Heart right ventricle (tissue), 16 donors: Measurements from ENCODE around the gene SMIM5. TPM values are rescaled to one million over a fixed set of nuclear protein-coding genes. Genes with fewer than 3 reads are reported as not detected.

Source experiments
- ATAC-seq, 8 donors: fragments of 200-7000 bp; cut with Tn5 transposase; one replicate each; pipeline ENCODE4 v1.9.1; 2020; ENCODE audit warnings: mild to moderate bottlenecking in 8 of 8, moderate library complexity in 8 of 8, moderate number of reproducible peaks in 1 of 8
- DNase-seq, 2 donors: peaks; one replicate each; pipeline ENCODE4 v3.0.0-alpha.2; 2020
- H3K27ac ChIP-seq, 10 donors: fragments of 200-600 bp; sonication (generic) in 2 of 10; one replicate each; pipeline versions ENCODE4 v1.5.0 to v1.8.0; 2020 to 2022; ENCODE audit warnings: mild to moderate bottlenecking in 3 of 10
- H3K27me3 ChIP-seq, 7 donors: fragments of 200-600 bp; one replicate each; pipeline ENCODE4 v1.8.0; 2021 to 2022; ENCODE audit warnings: mild to moderate bottlenecking in 2 of 7
- H3K36me3 ChIP-seq, 9 donors: fragments of 200-600 bp; sonication (generic) in 1 of 9; one replicate each; pipeline versions ENCODE4 v1.5.0 to v1.8.0; 2020 to 2022; ENCODE audit warnings: mild to moderate bottlenecking in 2 of 9
- H3K4me1 ChIP-seq, 9 donors: fragments of 200-600 bp; sonication (generic) in 1 of 9; one replicate each; pipeline versions ENCODE4 v1.5.0 to v1.8.0; 2020 to 2022; ENCODE audit warnings: mild to moderate bottlenecking in 4 of 9
- H3K4me3 ChIP-seq, 10 donors: fragments of 200-600 bp; sonication (generic) in 2 of 10; one replicate each; pipeline versions ENCODE4 v1.5.0 to v1.8.0; 2020 to 2022; ENCODE audit warnings: mild to moderate bottlenecking in 7 of 10, moderate library complexity in 2 of 10
- H3K9me3 ChIP-seq, 11 donors: fragments of 200-600 bp in 10 of 11; sonication (generic) in 2 of 11; one replicate each; pipeline versions ENCODE4 v1.5.0 to v1.8.0; 2013 to 2022; ENCODE audit warnings: mild to moderate bottlenecking in 2 of 11, control low read depth in 1 of 11, moderate library complexity in 1 of 11
- WGBS, 2 donors: extraction: QIAGEN DNeasy Blood & Tissue Kit; methylation state at CpG; one replicate each; pipeline ENCODE4 v1.1.7; 2013; ENCODE audit warnings: inconsistent platforms in 1 of 2; 5-methylcytosine and 5-hydroxymethylcytosine counted together
- intact Hi-C, 10 donors: fragments of 100-400 bp; cut with DNase I; formaldehyde crosslinking; loops; one replicate each; pipeline versions ENCODE4 v1.11.1 to v1.14.2; 2022
- polyA plus RNA-seq, 2 donors: library from polyadenylated mRNA; stranded (reverse); fragments of 200-250 nt; gene quantifications; one replicate each; pipeline ENCODE4 v1.2.3, GENCODE V29; 2013
- total RNA-seq, 10 donors: library from RNA; stranded (reverse); fragmentation: NEBNext Ultra II Directional in 3 of 10; extraction: Animal tissue kit (Norgen Biotek cat#: 25700) in 3 of 10; gene quantifications; one replicate each; pipeline versions ENCODE4 v1.2.1 to v1.2.4, GENCODE V29; 2021 to 2023
- TF ChIP-seq, protein P1 (sequence below), 9 donors: fragments of 200-600 bp; sonication (generic) in 2 of 9; IDR thresholded peaks; one replicate each; pipeline versions ENCODE4 v1.5.0 to v1.8.0; 2021 to 2022; ENCODE audit warnings: antibody characterized with exemption in 9 of 9, mild to moderate bottlenecking in 5 of 9, moderate library complexity in 1 of 9
- donor health status: Arrhythmogenic right ventricular cardiomyopathy.
- donor health status: ischemic (EF 13 %, LVEDD 7.1; RV severe dilation, severe dysfunction).
- donor health status: healthy with polysubstance abuse.
- donor health status: DM: no; HTN: yes; CAD: no.
- donor health status: DM: no; HTN: no; CAD: no.
- donor health status: ischemic (EF 25% LVEDD 6.9; RV normal size, moderate dysfunction).
- donor health status: ischemic (EF 25% LVEDD 5.7; RV mildly dilated, moderate dysfunction).
- donor health status: healthy.
- donor health status: DM: yes; HTN: yes; CAD: no.
- donor health status: Ischemic cardiomyopathy.
- donor health status: ischemic (EF 35%, LVEDD 5.7; RV mildly dilated, moderate dysfunction).
- donor health status: nonischemic (EF 11% LVEDD 7.7; RV severe dilation, severe dysfunction).
- donor health status: DM: yes; HTN: yes; CAD: no.
- donor health status: PGD.
- donor health status: ischemic (EF 29% LVEDD 5.4; RV normal size, mild dysfunction).
- donor health status: nonischemic (EF 23%, LVEDD 6.1; RV moderate dilation, normal function).

Gene SMIM5
- total and polyA plus RNA-seq, 12 donors = 1.9 to 19.2 (median 6.5) TPM

DNA sequence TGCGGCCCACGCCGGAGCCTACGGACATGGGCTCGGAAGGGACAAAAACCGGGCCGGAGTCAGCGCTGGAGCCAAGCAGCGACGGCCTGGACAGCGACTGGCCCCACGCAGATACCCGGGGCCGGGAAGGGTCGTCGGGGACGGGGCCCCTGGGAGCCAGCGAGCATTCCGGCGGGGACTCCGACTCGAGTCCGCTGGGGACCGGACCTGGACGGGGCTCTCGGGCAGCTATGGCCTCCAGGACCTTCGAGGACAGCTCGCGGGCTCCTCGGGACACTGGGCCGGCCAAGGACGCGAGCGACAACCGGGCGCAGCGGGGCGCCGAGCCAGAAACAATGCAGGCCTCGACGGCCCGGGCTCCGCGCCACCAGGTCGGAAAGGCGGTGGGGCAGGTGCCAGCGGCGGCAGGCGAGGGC, 44.6 kb upstream of the SMIM5 start:
- ATAC-seq (peak in 7 of 8 donors; percentile 0 to 21 (median 7)), DNase-seq (peak; percentile 33 to 67)
- peaks cover 0 to 18% (median 0%) of the 10 kb centered on the region in 9 donors for H3K36me3 ChIP-seq
- peaks cover 9 to 31% (median 21%) of the 10 kb centered on the region in 9 donors for H3K4me1 ChIP-seq
- peak overlapping the region; percentile 43 to 89 (median 74) for H3K4me3 ChIP-seq
- TF ChIP-seq, protein P1, sequence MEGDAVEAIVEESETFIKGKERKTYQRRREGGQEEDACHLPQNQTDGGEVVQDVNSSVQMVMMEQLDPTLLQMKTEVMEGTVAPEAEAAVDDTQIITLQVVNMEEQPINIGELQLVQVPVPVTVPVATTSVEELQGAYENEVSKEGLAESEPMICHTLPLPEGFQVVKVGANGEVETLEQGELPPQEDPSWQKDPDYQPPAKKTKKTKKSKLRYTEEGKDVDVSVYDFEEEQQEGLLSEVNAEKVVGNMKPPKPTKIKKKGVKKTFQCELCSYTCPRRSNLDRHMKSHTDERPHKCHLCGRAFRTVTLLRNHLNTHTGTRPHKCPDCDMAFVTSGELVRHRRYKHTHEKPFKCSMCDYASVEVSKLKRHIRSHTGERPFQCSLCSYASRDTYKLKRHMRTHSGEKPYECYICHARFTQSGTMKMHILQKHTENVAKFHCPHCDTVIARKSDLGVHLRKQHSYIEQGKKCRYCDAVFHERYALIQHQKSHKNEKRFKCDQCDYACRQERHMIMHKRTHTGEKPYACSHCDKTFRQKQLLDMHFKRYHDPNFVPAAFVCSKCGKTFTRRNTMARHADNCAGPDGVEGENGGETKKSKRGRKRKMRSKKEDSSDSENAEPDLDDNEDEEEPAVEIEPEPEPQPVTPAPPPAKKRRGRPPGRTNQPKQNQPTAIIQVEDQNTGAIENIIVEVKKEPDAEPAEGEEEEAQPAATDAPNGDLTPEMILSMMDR (IDR thresholded peaks at IDR 0.05) = no peak
- intact Hi-C loops = loop anchor here in 8 of 10 donors (2.0 to 10.0 kb wide), 4 partner anchors 64 to 164 kb away; partner anchors contain the start of genes CASKIN2 (in 5 of the 8), TSEN54 (in 5 of the 8) and LLGL2 (in 1 of the 8)
- H3K27ac ChIP-seq = peak overlapping the region; percentile 92 to 99 (median 96)
- H3K9me3 ChIP-seq = no peaks in the 10 kb centered on the region
- 4% methylated on average over 49 of the region's 49 CpGs for WGBS, 2 donors
- peaks cover 0 to 8% (median 0%) of the 10 kb centered on the region in 7 donors for H3K27me3 ChIP-seq

DNA sequence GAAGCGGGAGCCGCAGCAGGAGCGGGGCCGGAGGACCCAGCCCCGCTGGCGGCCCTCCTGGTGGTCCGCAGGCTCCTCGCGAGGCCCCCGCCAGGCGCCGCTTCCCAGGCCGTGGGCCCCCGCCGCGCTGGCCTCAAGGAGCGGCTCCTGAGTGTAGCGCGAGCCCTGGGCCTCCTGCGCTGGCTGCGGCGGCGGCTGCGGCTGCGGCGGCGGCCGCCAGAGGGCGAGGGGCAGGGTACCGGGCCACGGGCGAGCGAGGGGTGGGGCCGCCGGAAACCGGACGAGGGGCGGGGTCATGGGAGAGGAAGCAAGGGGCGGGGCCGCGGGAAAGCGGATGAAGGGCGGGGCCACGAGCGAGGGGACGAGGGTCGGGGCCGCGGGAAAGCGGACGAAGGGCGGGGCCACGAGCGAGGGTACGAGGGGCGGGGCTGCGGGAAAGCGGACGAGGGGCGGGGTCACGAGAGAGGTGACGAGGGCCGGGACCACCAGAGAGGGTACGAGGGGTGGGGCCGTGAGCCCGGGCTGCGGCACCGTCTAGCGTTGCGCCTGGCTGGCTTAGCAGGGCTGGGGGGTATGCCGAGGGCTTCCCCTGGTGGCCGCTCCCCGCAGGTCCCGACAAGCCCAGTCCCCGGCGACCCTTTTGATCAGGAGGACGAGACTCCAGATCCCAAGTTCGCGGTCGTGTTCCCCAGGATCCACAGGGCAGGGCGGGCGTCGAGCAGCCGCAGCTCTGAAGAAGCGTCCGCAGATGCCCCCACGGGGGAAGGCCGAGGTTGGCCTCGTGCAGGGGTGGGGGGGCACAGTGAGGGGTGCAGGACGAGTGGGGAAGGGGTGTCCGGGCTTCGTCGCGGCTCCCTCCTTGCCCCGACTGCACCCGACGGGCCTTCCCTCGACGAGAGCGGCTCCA, 44.0 kb upstream of the SMIM5 start:
- 7 to 8% methylated on average over 67 to 98 of the region's 100 CpGs for WGBS, 2 donors
- peak; percentile 97 to 99 for DNase-seq
- Histone ChIP-seq H3K4me3 (peak overlapping the region; percentile 56 to 89 (median 74)), H3K9me3 (no peaks in the 10 kb centered on the region), H3K27ac (peak overlapping the region; percentile 92 to 99 (median 96)), H3K36me3 (peaks cover 0 to 18% (median 0%) of the 10 kb centered on the region in 9 donors), H3K4me1 (peaks cover 9 to 31% (median 21%) of the 10 kb centered on the region in 9 donors), H3K27me3 (peaks cover 0 to 8% (median 0%) of the 10 kb centered on the region in 7 donors)
- TF ChIP-seq, protein P1 (IDR thresholded peaks at IDR 0.05) = peak; percentile 50 to 83 (median 68)
- peak; percentile 88 to 94 (median 92) for ATAC-seq
- intact Hi-C loops = loop anchor here in 8 of 10 donors (2.0 to 10.0 kb wide), 4 partner anchors 64 to 164 kb away; partner anchors contain the start of genes CASKIN2 (in 5 of the 8), TSEN54 (in 5 of the 8) and LLGL2 (in 1 of the 8)

DNA sequence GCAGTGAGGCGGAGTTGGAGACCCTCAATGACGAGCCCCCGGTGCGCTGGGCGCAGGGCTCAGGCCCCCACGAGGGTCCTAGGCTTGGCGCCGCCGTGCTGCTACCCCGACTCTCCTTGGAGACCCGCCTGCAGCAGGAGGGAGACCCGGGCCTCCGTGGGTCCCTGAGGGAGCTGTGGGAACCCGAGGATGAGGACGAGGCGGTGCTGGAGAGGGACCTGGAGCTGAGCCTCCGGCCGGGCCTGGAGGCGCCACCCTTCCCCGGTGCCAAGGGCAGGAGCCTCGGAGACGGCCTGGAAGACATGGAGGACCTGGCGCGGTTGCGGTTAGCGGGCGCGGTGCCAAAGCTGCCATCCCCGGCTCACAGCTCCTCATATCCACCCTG, 43.3 kb upstream of the SMIM5 start:
- Histone ChIP-seq H3K27me3 (peaks cover 0 to 8% (median 0%) of the 10 kb centered on the region in 7 donors), H3K27ac (peak overlapping the region; percentile 77 to 99 (median 96)), H3K9me3 (no peaks in the 10 kb centered on the region), H3K4me3 (peak overlapping the region; percentile 56 to 89 (median 74)), H3K4me1 (peaks cover 9 to 31% (median 21%) of the 10 kb centered on the region in 9 donors), H3K36me3 (peaks cover 0 to 22% (median 0%) of the 10 kb centered on the region in 9 donors)
- intact Hi-C loops = loop anchor here in 8 of 10 donors (2.0 to 10.0 kb wide), 4 partner anchors 65 to 165 kb away; partner anchors contain the start of genes CASKIN2 (in 5 of the 8), TSEN54 (in 5 of the 8) and LLGL2 (in 1 of the 8)
- TF ChIP-seq, protein P1 (IDR thresholded peaks at IDR 0.05) = no peak
- peak in 3 of 8 donors; percentile 1 to 7 (median 1) for ATAC-seq
- 53 to 64% methylated on average over 29 of the region's 29 CpGs for WGBS, 2 donors
- peak in 1 of 2 donors; percentile 45 for DNase-seq

DNA sequence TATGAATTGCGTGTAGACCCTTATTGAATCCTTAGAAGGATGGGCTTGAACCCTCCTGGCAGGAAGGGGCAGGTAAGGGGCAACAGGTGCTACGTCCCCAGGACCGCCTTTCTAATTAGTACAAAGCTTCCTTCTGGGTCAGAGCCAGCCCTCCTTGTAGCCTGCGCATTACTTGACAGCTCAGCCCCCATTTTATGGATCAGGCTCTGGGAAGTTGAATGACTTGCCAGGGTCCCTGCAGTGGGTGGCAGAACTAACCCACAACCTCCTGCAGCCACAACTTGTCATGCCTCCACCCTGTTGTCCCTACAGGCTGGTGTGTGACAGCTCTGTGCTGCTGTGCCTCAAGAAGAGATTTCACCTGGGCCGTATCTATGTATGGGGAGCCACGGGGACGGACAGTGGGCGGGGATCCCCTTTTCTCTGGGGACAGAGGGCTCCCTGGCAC, 42.9 kb upstream of the SMIM5 start:
- intact Hi-C loops = loop anchor here in 1 of 10 donors (10.0 kb wide), 1 partner anchor 166 kb away; no protein-coding TSS in a partner anchor
- no peak for DNase-seq
- H3K9me3 ChIP-seq = no peaks in the 10 kb centered on the region
- 84 to 89% methylated on average over 8 of the region's 8 CpGs for WGBS, 2 donors
- H3K27me3 ChIP-seq = peaks cover 0 to 8% (median 0%) of the 10 kb centered on the region in 7 donors
- TF ChIP-seq, protein P1 (IDR thresholded peaks at IDR 0.05) = no peak
- peaks cover 9 to 31% (median 21%) of the 10 kb centered on the region in 9 donors for H3K4me1 ChIP-seq
- peak overlapping the region in 4 of 10 donors; percentile 94 to 99 (median 96) for H3K27ac ChIP-seq
- peaks cover 0 to 22% (median 0%) of the 10 kb centered on the region in 9 donors for H3K36me3 ChIP-seq
- ATAC-seq = no peak
- peak overlapping the region in 4 of 10 donors; percentile 66 to 89 (median 84) for H3K4me3 ChIP-seq
